ENCODE results near the gene BAZ2B. TPM values are rescaled to one million over a fixed set of nuclear protein-coding genes. Genes with fewer than 3 reads are reported as not detected.

Gene BAZ2B
- total and polyA plus RNA-seq, 4 donors: 18.3 to 266 (median 39.5) TPM

- DNase-seq: peak; percentile 98 to 99 (median 98)
- Histone ChIP-seq H3K27me3 (ENCODE audit: control insufficient read depth in 3 of 3, insufficient read depth in 3 of 3, low read length in 2 of 3) (no peaks in the 10 kb centered on the region), H3K9ac (ENCODE audit: insufficient read depth in 1 of 2, low read length in 2 of 2) (peak overlapping the region; percentile 37 to 87), H3K9me3 (ENCODE audit: control insufficient read depth in 4 of 4, insufficient read depth in 3 of 4, low read length in 3 of 4) (no peaks in the 10 kb centered on the region), H3K4me1 (ENCODE audit: control insufficient read depth in 5 of 5, insufficient read depth in 5 of 5, low read length in 5 of 5) (peaks cover 0 to 20% (median 6%) of the 10 kb centered on the region in 5 donors), H3K36me3 (ENCODE audit: control insufficient read depth in 4 of 4, insufficient read depth in 4 of 4, low read length in 4 of 4) (peaks cover 0 to 2% (median 0%) of the 10 kb centered on the region in 4 donors), H3K4me3 (peak overlapping the region; percentile 70), H3K27ac (ENCODE audit: low read depth in 1 of 2, low read length in 1 of 2) (peak overlapping the region; percentile 91 to 95)
- ATAC-seq (ENCODE audit: insufficient read depth, low FRiP score): peak; percentile 100
- WGBS, 2 donors: 1% methylated on average over 48 to 50 of the region's 50 CpGs
- TF ChIP-seq CTCF (IDR thresholded peaks at IDR 0.05; ENCODE audit: control extremely low read depth, extremely low read depth): no peak
Observed at GRCh38 chr2:159286709-159287441, 329.5 kb downstream of the BAZ2B start.

- ATAC-seq (ENCODE audit: insufficient read depth, low FRiP score): peak; percentile 2
- Histone ChIP-seq H3K27ac (ENCODE audit: low read depth in 1 of 2, low read length in 1 of 2) (peak within 1 kb of the TSS; percentile 91 to 95), H3K4me1 (ENCODE audit: control insufficient read depth in 5 of 5, insufficient read depth in 5 of 5, low read length in 5 of 5) (peaks cover 0 to 20% (median 6%) of the 10 kb centered on the region in 5 donors), H3K9me3 (ENCODE audit: control insufficient read depth in 4 of 4, insufficient read depth in 3 of 4, low read length in 3 of 4) (no peaks in the 10 kb centered on the region), H3K4me3 (peak within 1 kb of the TSS; percentile 70), H3K36me3 (ENCODE audit: control insufficient read depth in 4 of 4, insufficient read depth in 4 of 4, low read length in 4 of 4) (peaks cover 0 to 3% (median 1%) of the 10 kb centered on the region in 4 donors), H3K9ac (ENCODE audit: insufficient read depth in 1 of 2, low read length in 2 of 2) (peak within 1 kb of the TSS; percentile 77 to 87), H3K27me3 (ENCODE audit: control insufficient read depth in 3 of 3, insufficient read depth in 3 of 3, low read length in 2 of 3) (no peaks in the 10 kb centered on the region)
- no peak for TF ChIP-seq CTCF (IDR thresholded peaks at IDR 0.05; ENCODE audit: control extremely low read depth, extremely low read depth)
- peak; percentile 60 to 67 (median 61) for DNase-seq
- 2% methylated on average over 49 to 64 of the region's 64 CpGs for WGBS, 2 donors
Observed at GRCh38 chr2:159285929-159286708, 330.2 kb downstream of the BAZ2B start, which contains the start of gene WDSUB1. Gene WDSUB1, minus strand, starts transcription at chr2:159286703. Its CDS starts 3,634 bp downstream, at chr2:159283069.

- ATAC-seq (ENCODE audit: insufficient read depth, low FRiP score): no peak
Observed at GRCh38 chr2:159285433-159285832, 330.9 kb downstream of the BAZ2B start.

More at GRCh38 chr2:159285433-159285832, 330.9 kb downstream of the BAZ2B start:
- peak overlapping the region; percentile 67 to 77 for H3K9ac ChIP-seq (ENCODE audit: insufficient read depth in 1 of 2, low read length in 2 of 2)
- peaks cover 0 to 3% (median 1%) of the 10 kb centered on the region in 4 donors for H3K36me3 ChIP-seq (ENCODE audit: control insufficient read depth in 4 of 4, insufficient read depth in 4 of 4, low read length in 4 of 4)
- peaks cover 0 to 20% (median 6%) of the 10 kb centered on the region in 5 donors for H3K4me1 ChIP-seq (ENCODE audit: control insufficient read depth in 5 of 5, insufficient read depth in 5 of 5, low read length in 5 of 5)
- no peak overlapping the region for H3K4me3 ChIP-seq
- WGBS, 2 donors: 74 to 79% methylated on average over 11 of the region's 11 CpGs
- DNase-seq: no peak
- H3K9me3 ChIP-seq (ENCODE audit: control insufficient read depth in 4 of 4, insufficient read depth in 3 of 4, low read length in 3 of 4): no peaks in the 10 kb centered on the region
- H3K27me3 ChIP-seq (ENCODE audit: control insufficient read depth in 3 of 3, insufficient read depth in 3 of 3, low read length in 2 of 3): no peaks in the 10 kb centered on the region
- peak overlapping the region; percentile 87 to 88 for H3K27ac ChIP-seq (ENCODE audit: low read depth in 1 of 2, low read length in 1 of 2)
- TF ChIP-seq CTCF (IDR thresholded peaks at IDR 0.05; ENCODE audit: control extremely low read depth, extremely low read depth): no peak
